Measurements from ENCODE around the gene GRM5. TPM values are rescaled to one million over a fixed set of nuclear protein-coding genes. Genes with fewer than 3 reads are reported as not detected.

Gene GRM5
- total and polyA plus RNA-seq, 2 donors (not counting 1 experiment from before 2014, with no cell fraction given) = not detected

DNA sequence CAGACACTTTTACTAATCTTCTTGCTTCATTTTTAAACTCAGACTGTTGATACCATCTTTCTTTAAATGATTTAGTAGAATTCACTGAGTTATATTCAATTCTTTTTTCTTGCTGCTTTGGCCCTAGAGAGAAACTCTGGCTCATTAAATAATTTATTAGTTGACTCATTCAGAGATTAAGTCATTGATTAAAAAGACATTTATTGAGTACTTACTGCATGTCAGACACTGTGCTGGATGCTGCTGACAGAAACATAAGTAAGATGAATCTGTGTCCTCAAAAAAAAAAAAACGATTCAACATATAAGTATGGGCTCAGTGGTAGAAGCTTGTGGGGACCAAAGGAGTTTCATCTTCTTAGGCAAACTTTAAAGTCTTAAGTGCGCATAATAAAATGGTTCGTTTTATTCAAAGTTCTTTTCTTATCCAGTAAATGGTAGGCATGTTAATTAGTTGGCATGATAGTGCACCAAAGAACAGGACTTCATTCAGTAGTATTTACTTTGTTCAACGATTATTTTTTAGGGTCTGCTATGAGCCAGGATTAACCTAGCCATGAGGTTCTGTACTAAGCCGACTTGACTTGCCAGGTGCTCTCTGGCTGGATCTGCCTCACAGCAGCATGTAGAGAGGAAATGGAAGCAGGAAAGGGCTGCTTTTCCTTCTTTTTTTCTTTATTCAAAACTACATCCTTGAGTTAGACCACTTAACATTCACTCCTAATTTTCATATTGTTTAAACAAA lies 447.3 kb downstream of the GRM5 start:
- H3K4me3 Mint-ChIP-seq = no peak overlapping the region
- no peaks in the 10 kb centered on the region for H4K20me1 ChIP-seq (ENCODE audit: control insufficient read depth, insufficient read depth, low read length, poor library complexity, severe bottlenecking)
- H3K27me3 Mint-ChIP-seq = no peaks in the 10 kb centered on the region
- no peaks in the 10 kb centered on the region for H3K79me2 ChIP-seq (ENCODE audit: control insufficient read depth, insufficient read depth, low read length)
- intact Hi-C loops (cut with micrococcal nuclease) = no loop called here
- H3K9me3 ChIP-seq (ENCODE audit: control extremely low read depth in 1 of 3, control insufficient read depth in 2 of 3, insufficient read depth in 1 of 3, low read length in 2 of 3) = no peaks in the 10 kb centered on the region
- no peak overlapping the region for H3K9ac ChIP-seq (ENCODE audit: low read length)
- no peaks in the 10 kb centered on the region for H3K4me1 ChIP-seq (ENCODE audit: control insufficient read depth in 2 of 2, insufficient read depth in 2 of 2, low read length in 2 of 2)
- H3K36me3 ChIP-seq (replicated peaks in 1 of 2; ENCODE audit: control extremely low read depth in 1 of 2, control insufficient read depth in 1 of 2, extremely low read depth in 1 of 2, insufficient read depth in 2 of 2, low read length in 1 of 2) = no peaks in the 10 kb centered on the region
- H3K9me3 Mint-ChIP-seq (ENCODE audit: insufficient read depth) = no peaks in the 10 kb centered on the region
- no peak for DNase-seq
- no CpG with 5 or more reads among the region's 5 CpGs for WGBS (ENCODE audit: insufficient coverage)
- no peak overlapping the region for H3K27ac ChIP-seq (ENCODE audit: low read length in 2 of 2)
- no peak for ATAC-seq (ENCODE audit: low read depth)
- CTCF ChIA-PET = no interaction called here
- no peak overlapping the region for H2AFZ ChIP-seq (ENCODE audit: insufficient read depth, low read depth, low read length, poor library complexity, severe bottlenecking)
- no peaks in the 10 kb centered on the region for H3K27me3 ChIP-seq (replicated peaks in 1 of 4; ENCODE audit: control extremely low read depth in 1 of 4, control insufficient read depth in 3 of 4, insufficient read depth in 4 of 4, low read length in 3 of 4)
- no peak for TF ChIP-seq EZH2 (IDR thresholded peaks at IDR 0.05; ENCODE audit: borderline replicate concordance, insufficient read depth, low read depth, low read length, poor library complexity, severe bottlenecking)
- TF ChIP-seq, protein P1, sequence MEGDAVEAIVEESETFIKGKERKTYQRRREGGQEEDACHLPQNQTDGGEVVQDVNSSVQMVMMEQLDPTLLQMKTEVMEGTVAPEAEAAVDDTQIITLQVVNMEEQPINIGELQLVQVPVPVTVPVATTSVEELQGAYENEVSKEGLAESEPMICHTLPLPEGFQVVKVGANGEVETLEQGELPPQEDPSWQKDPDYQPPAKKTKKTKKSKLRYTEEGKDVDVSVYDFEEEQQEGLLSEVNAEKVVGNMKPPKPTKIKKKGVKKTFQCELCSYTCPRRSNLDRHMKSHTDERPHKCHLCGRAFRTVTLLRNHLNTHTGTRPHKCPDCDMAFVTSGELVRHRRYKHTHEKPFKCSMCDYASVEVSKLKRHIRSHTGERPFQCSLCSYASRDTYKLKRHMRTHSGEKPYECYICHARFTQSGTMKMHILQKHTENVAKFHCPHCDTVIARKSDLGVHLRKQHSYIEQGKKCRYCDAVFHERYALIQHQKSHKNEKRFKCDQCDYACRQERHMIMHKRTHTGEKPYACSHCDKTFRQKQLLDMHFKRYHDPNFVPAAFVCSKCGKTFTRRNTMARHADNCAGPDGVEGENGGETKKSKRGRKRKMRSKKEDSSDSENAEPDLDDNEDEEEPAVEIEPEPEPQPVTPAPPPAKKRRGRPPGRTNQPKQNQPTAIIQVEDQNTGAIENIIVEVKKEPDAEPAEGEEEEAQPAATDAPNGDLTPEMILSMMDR (IDR thresholded peaks at IDR 0.05) = no peak
- no peaks in the 10 kb centered on the region for H3K4me1 Mint-ChIP-seq
- no peak overlapping the region for H3K27ac Mint-ChIP-seq
- POLR2A ChIA-PET = no interaction called here
- H3K4me2 ChIP-seq (replicated peaks; ENCODE audit: low read depth, low read length, poor library complexity, severe bottlenecking) = no peak overlapping the region
- no peak overlapping the region for H3K4me3 ChIP-seq (ENCODE audit: control extremely low read depth in 1 of 5, extremely low read depth in 1 of 5, insufficient read depth in 1 of 5, low read depth in 2 of 5, low read length in 4 of 5)

DNA sequence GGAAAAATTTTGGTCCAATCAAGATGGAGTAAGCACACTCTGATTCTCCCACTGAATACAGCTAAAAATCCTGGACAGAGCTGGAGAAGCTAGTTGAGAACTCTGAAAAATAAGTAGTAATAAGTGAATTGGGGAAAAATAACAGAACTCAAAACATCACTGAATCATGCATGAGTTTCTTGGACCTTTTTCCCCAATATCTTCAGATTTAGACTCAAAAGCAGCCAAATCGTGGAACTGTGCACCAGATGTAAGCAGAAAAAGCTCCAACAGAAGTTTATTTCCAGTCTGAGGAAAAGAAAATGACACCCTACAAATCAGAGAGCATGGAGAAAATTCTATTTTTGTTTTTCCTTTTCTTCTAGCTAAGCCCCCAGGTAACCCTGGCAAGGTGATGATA lies 448.6 kb downstream of the GRM5 start:
- Mint-ChIP-seq H3K9me3 (ENCODE audit: insufficient read depth) (no peaks in the 10 kb centered on the region), H3K4me1 (no peaks in the 10 kb centered on the region), H3K27ac (no peak overlapping the region), H3K27me3 (no peaks in the 10 kb centered on the region), H3K4me3 (no peak overlapping the region)
- CTCF ChIA-PET = no interaction called here
- intact Hi-C loops (cut with micrococcal nuclease) = no loop called here
- ATAC-seq (ENCODE audit: low read depth) = no peak
- Histone ChIP-seq H3K79me2 (ENCODE audit: control insufficient read depth, insufficient read depth, low read length) (no peaks in the 10 kb centered on the region), H4K20me1 (ENCODE audit: control insufficient read depth, insufficient read depth, low read length, poor library complexity, severe bottlenecking) (no peaks in the 10 kb centered on the region), H3K27ac (ENCODE audit: low read length in 2 of 2) (no peak overlapping the region), H2AFZ (ENCODE audit: insufficient read depth, low read depth, low read length, poor library complexity, severe bottlenecking) (no peak overlapping the region), H3K36me3 (replicated peaks in 1 of 2; ENCODE audit: control extremely low read depth in 1 of 2, control insufficient read depth in 1 of 2, extremely low read depth in 1 of 2, insufficient read depth in 2 of 2, low read length in 1 of 2) (no peaks in the 10 kb centered on the region), H3K9ac (ENCODE audit: low read length) (no peak overlapping the region), H3K4me3 (ENCODE audit: control extremely low read depth in 1 of 5, extremely low read depth in 1 of 5, insufficient read depth in 1 of 5, low read depth in 2 of 5, low read length in 4 of 5) (no peak overlapping the region), H3K4me1 (ENCODE audit: control insufficient read depth in 2 of 2, insufficient read depth in 2 of 2, low read length in 2 of 2) (no peaks in the 10 kb centered on the region), H3K9me3 (ENCODE audit: control extremely low read depth in 1 of 3, control insufficient read depth in 2 of 3, insufficient read depth in 1 of 3, low read length in 2 of 3) (no peaks in the 10 kb centered on the region), H3K4me2 (replicated peaks; ENCODE audit: low read depth, low read length, poor library complexity, severe bottlenecking) (no peak overlapping the region), H3K27me3 (replicated peaks in 1 of 4; ENCODE audit: control extremely low read depth in 1 of 4, control insufficient read depth in 3 of 4, insufficient read depth in 4 of 4, low read length in 3 of 4) (no peaks in the 10 kb centered on the region)
- WGBS (ENCODE audit: insufficient coverage) = no CpG with 5 or more reads among the region's 1 CpG
- DNase-seq = no peak
- POLR2A ChIA-PET = no interaction called here
- no peak for TF ChIP-seq EZH2 (IDR thresholded peaks at IDR 0.05; ENCODE audit: borderline replicate concordance, insufficient read depth, low read depth, low read length, poor library complexity, severe bottlenecking)
- TF ChIP-seq, protein P1 (IDR thresholded peaks at IDR 0.05) = no peak
